Measurements from ENCODE around the gene MSGN1. TPM values are rescaled to one million over a fixed set of nuclear protein-coding genes. Genes with fewer than 3 reads are reported as not detected.

MSGN1 gene
- total RNA-seq, 1 donor from 2014 or later = not detected

GRCh38 chr2:17864676-17865075 lies 48.4 kb downstream of the MSGN1 start:
- TF ChIP-seq CTCF (IDR thresholded peaks at IDR 0.05; ENCODE audit: unreplicated experiment) = no peak
- Mint-ChIP-seq H3K36me3 (ENCODE audit: low read depth, unreplicated experiment) (no peaks in the 10 kb centered on the region), H3K9me3 (ENCODE audit: unreplicated experiment) (no peaks in the 10 kb centered on the region)

GRCh38 chr2:17867133-17867532 lies 50.9 kb downstream of the MSGN1 start:
- H3K27me3 Mint-ChIP-seq (ENCODE audit: unreplicated experiment) = no peaks in the 10 kb centered on the region
- H3K4me1 Mint-ChIP-seq (ENCODE audit: unreplicated experiment) = peaks cover 8% of the 10 kb centered on the region
- no peak overlapping the region for H3K27ac Mint-ChIP-seq (ENCODE audit: unreplicated experiment)
- no peak overlapping the region for H3K4me3 Mint-ChIP-seq (ENCODE audit: unreplicated experiment)
- H3K36me3 Mint-ChIP-seq (ENCODE audit: low read depth, unreplicated experiment) = no peaks in the 10 kb centered on the region
- no peaks in the 10 kb centered on the region for H3K9me3 Mint-ChIP-seq (ENCODE audit: unreplicated experiment)
- TF ChIP-seq CTCF (IDR thresholded peaks at IDR 0.05; ENCODE audit: unreplicated experiment) = no peak
- DNase-seq (ENCODE audit: low spot score) = no peak

More at GRCh38 chr2:17864676-17865075, 48.4 kb downstream of the MSGN1 start:
- peaks cover 12% of the 10 kb centered on the region for H3K4me1 Mint-ChIP-seq (ENCODE audit: unreplicated experiment)
- H3K4me3 Mint-ChIP-seq (ENCODE audit: unreplicated experiment) = no peak overlapping the region
- H3K27me3 Mint-ChIP-seq (ENCODE audit: unreplicated experiment) = peaks cover 1% of the 10 kb centered on the region
- H3K27ac Mint-ChIP-seq (ENCODE audit: unreplicated experiment) = no peak overlapping the region
- no peak for DNase-seq (ENCODE audit: low spot score)

Other genes with a start within 250 kb of the MSGN1 start
- gene SMC6, start 62.6 kb upstream of the MSGN1 start, total RNA-seq (ENCODE audit: unreplicated experiment) = 28.8 TPM
- gene GEN1, start 62.3 kb upstream of the MSGN1 start, total RNA-seq (ENCODE audit: unreplicated experiment) = 12.3 TPM
- gene KCNS3, start 62.2 kb downstream of the MSGN1 start, total RNA-seq (ENCODE audit: unreplicated experiment) = 12.1 TPM

All from endothelial cell (in vitro differentiated cells).